K562 (cell line): ENCODE data around the gene PIP4K2A. TPM values are rescaled to one million over a fixed set of nuclear protein-coding genes. Genes with fewer than 3 reads are reported as not detected.
A peak's percentile ranks its signal among the peaks of the same experiment; 100 is the strongest.

Source experiments
- ATAC-seq: fragments of 200-7000 bp; cut with Tn5 transposase; 3 replicates; pipeline ENCODE4 v1.9.1; 2020; ENCODE audit warnings: moderate library complexity
- BruUV-seq: library from RNA; stranded (reverse); fragments of 400-500 nt; replicated peaks from 2 replicates; lab custom pipeline; 2021; lab: Mats Ljungman, UMichigan
- CTCF ChIA-PET: fragments of 300-600 bp; formaldehyde crosslinking; extraction: SDS; loops from one replicate; lab custom pipeline; 2021; ENCODE audit warnings: low intra/inter-chr PET ratio; lab: Yijun Ruan, JAX
- POLR2A ChIA-PET: fragments of 300-600, 350-650 bp; sonication (Branson Sonifier 250); formaldehyde crosslinking; extraction: SDS; loops from one replicate; lab custom pipeline; 2021; ENCODE audit warnings: antibody characterized with exemption, inconsistent platforms; lab: Yijun Ruan, JAX
- DNase-seq, 4 experiments: peaks; one replicate each; pipeline versions ENCODE4 v3.0.0 to v3.0.0-alpha.2; 2011 to 2018; ENCODE audit warnings: low spot score in 3 of 4, mixed read lengths in 3 of 4; ENCODE audit errors: extremely low read depth in 1 of 4
- FAIRE-seq: peaks from 2 replicates; lab custom pipeline; 2011; peaks lifted over from hg19 to GRCh38; lab: Jason Lieb, UNC
- H2AFZ ChIP-seq: 2 replicates; pipeline ENCODE4 v1.6.0; 2011; ENCODE audit warnings: low read depth, low read length, control low read depth, inconsistent platforms
- H3K27ac ChIP-seq: fragments of 200-600 bp; 3 replicates; pipeline ENCODE4 v1.8.0; 2011; ENCODE audit warnings: low read depth, mild to moderate bottlenecking, control low read depth, inconsistent platforms, low read length, moderate library complexity, mixed read lengths; ENCODE audit errors: extremely low read depth
- H3K27me3 ChIP-seq, 2 experiments: fragments of 300-600 bp in 1 of 2; 2 replicates in 1 of 2; 3 replicates in 1 of 2; pipeline versions ENCODE4 v1.6.0 to v1.8.0; 2011; ENCODE audit warnings: inconsistent platforms in 2 of 2, low read length in 2 of 2, mild to moderate bottlenecking in 1 of 2, mixed read lengths in 1 of 2, moderate library complexity in 1 of 2; ENCODE audit not compliant: control insufficient read depth in 2 of 2, insufficient read depth in 2 of 2
- H3K36me3 ChIP-seq: fragments of 300-600 bp; 3 replicates; pipeline ENCODE4 v1.8.0; 2011; ENCODE audit warnings: mild to moderate bottlenecking, low read length, inconsistent platforms; ENCODE audit not compliant: control insufficient read depth, insufficient read depth
- H3K4me1 ChIP-seq, 2 experiments: fragments of 200-600 bp in 1 of 2; replicated peaks in 1 of 2; 2 replicates in 1 of 2; 3 replicates in 1 of 2; pipeline versions ENCODE4 v1.5.1 to v1.8.0; 2011; ENCODE audit warnings: inconsistent platforms in 2 of 2, low read length in 2 of 2, mild to moderate bottlenecking in 1 of 2, mixed read lengths in 1 of 2, moderate library complexity in 1 of 2; ENCODE audit not compliant: control insufficient read depth in 2 of 2, insufficient read depth in 2 of 2
- H3K4me2 ChIP-seq: 2 replicates; pipeline ENCODE4 v1.6.1; 2011; ENCODE audit warnings: low read length, control low read depth, inconsistent platforms, mixed read lengths; ENCODE audit not compliant: insufficient read depth
- H3K4me3 ChIP-seq: fragments of 200-600 bp; sonication (generic), shearing (Covaris generic); 2 replicates; pipeline ENCODE4 v1.5.1; 2016; ENCODE audit warnings: control low read depth, inconsistent platforms
- H3K79me2 ChIP-seq: fragments of 200-600 bp; 3 replicates; pipeline ENCODE4 v1.8.0; 2011; ENCODE audit warnings: low read length, inconsistent platforms; ENCODE audit not compliant: control insufficient read depth, insufficient read depth
- H3K9ac ChIP-seq, 2 experiments: 2 replicates each; pipeline versions ENCODE4 v1.6.0 to v1.6.1; 2011; ENCODE audit warnings: low read depth in 2 of 2, low read length in 2 of 2, control low read depth in 1 of 2, inconsistent platforms in 1 of 2, mild to moderate bottlenecking in 1 of 2, mixed read lengths in 1 of 2; ENCODE audit not compliant: insufficient read depth in 1 of 2
- H3K9me1 ChIP-seq: one replicate; pipeline ENCODE4 v1.6.0; 2011; ENCODE audit warnings: inconsistent platforms, mild to moderate bottlenecking, low read length, moderate library complexity; ENCODE audit not compliant: control insufficient read depth, insufficient read depth
- H3K9me3 ChIP-seq: replicated peaks from 2 replicates; pipeline ENCODE4 v1.5.1; 2011; ENCODE audit warnings: low read depth, low read length, inconsistent platforms; ENCODE audit not compliant: control insufficient read depth, insufficient read depth
- H4K20me1 ChIP-seq: replicated peaks from 2 replicates; pipeline ENCODE4 v1.6.1; 2011; ENCODE audit warnings: low read length, inconsistent platforms, mixed read lengths; ENCODE audit not compliant: control insufficient read depth, insufficient read depth
- BRCA1 ChIP-seq, 2 experiments: fragments of 450-650 bp in 1 of 2; sonication (generic) in 1 of 2; formaldehyde crosslinking in 1 of 2; IDR thresholded peaks; 2 replicates each; pipeline versions ENCODE4 v1.5.0 to v1.6.1; 2017 to 2020; ENCODE audit warnings: mild to moderate bottlenecking in 1 of 2, missing genetic modification reagents in 1 of 2
- KAT8 ChIP-seq: fragments of 450-650 bp; IDR thresholded peaks from 2 replicates; pipeline ENCODE4 v1.6.1; 2016; ENCODE audit warnings: low read depth, mild to moderate bottlenecking
- NCOA6 ChIP-seq: fragments of 450-650 bp; IDR thresholded peaks from 2 replicates; pipeline ENCODE4 v1.6.1; 2017; ENCODE audit warnings: mild to moderate bottlenecking
- NFRKB ChIP-seq: fragments of 450-650 bp; IDR thresholded peaks from 2 replicates; pipeline ENCODE4 v1.6.1; 2016; ENCODE audit warnings: low read depth
- NFXL1 ChIP-seq: fragments of 450-650 bp; formaldehyde crosslinking; IDR thresholded peaks from 2 replicates; pipeline ENCODE4 v1.4.0; 2021; ENCODE audit warnings: mild to moderate bottlenecking
- STAT5B ChIP-seq: fragments of 250-450 bp; sonication (Bioruptor Pico); IDR thresholded peaks from 2 replicates; pipeline ENCODE4 v1.8.0; 2021; ENCODE audit warnings: mild to moderate bottlenecking, inconsistent platforms
- TBL1XR1 ChIP-seq, 2 experiments: IDR thresholded peaks; 2 replicates each; pipeline ENCODE4 v1.6.1; 2012; ENCODE audit warnings: improper control_type of control experiment in 2 of 2, low read length in 2 of 2, mild to moderate bottlenecking in 1 of 2
- VEZF1 ChIP-seq: fragments of 200-800 bp; sonication (Bioruptor generic); IDR thresholded peaks from 2 replicates; pipeline ENCODE4 v1.6.1; 2017; ENCODE audit warnings: missing genetic modification characterization, missing compliant biosample characterization
- ZNF586 ChIP-seq: fragments of 450-650 bp; formaldehyde crosslinking; conservative IDR thresholded peaks from 2 replicates; pipeline ENCODE4 v1.4.0; 2020; ENCODE audit warnings: mild to moderate bottlenecking, moderate library complexity
- ZNF589 ChIP-seq: fragments of 200-800 bp; sonication (Bioruptor generic); IDR thresholded peaks from 2 replicates; pipeline ENCODE4 v1.6.1; 2016; ENCODE audit warnings: low read depth, missing genetic modification characterization, missing compliant biosample characterization
- ZNF740 ChIP-seq, 3 experiments: fragments of 200-800 bp in 1 of 3; sonication (Bioruptor generic) in 1 of 3; sonication (generic) in 1 of 3; formaldehyde crosslinking in 1 of 3; IDR thresholded peaks; 2 replicates each; pipeline versions ENCODE4 v1.6.1 to v1.8.0; 2016 to 2022; ENCODE audit warnings: mild to moderate bottlenecking in 2 of 3, missing compliant biosample characterization in 2 of 3, missing genetic modification characterization in 2 of 3, missing genetic modification reagents in 1 of 3
- WGBS: fragments of 100-300 bp; shearing (Covaris generic); methylation state at CpG from one replicate; pipeline ENCODE4 v1.1.6; 2016; ENCODE audit warnings: low coverage, mixed read lengths; ENCODE audit not compliant: insufficient coverage; ENCODE audit errors: missing lambda C conversion rate; 5-methylcytosine and 5-hydroxymethylcytosine counted together
- in situ Hi-C: fragments of 300-500 bp; cut with MboI; formaldehyde crosslinking; loops from 4 replicates; pipeline ENCODE4 v1.15.0; 2018; ENCODE audit warnings: inconsistent platforms, mixed read lengths
- intact Hi-C: fragments of 100-400 bp; cut with micrococcal nuclease; formaldehyde crosslinking; loops from 2 replicates; pipeline ENCODE4 v1.14.2; 2022
- polyA plus RNA-seq, 8 experiments: library from polyadenylated mRNA; depleted of rRNA in 4 of 8; stranded (reverse) in 5 of 8; unstranded in 3 of 8; fragments of >200 nt; fragmentation: Nextera tagmentation in 2 of 8; fragmentation: Illumina TruSeq in 1 of 8; extraction: Ambion mirVana in 2 of 8; extraction: Trizol in 1 of 8; gene quantifications; 2 replicates each; pipeline versions ENCODE4 v1.2.1 to v1.2.3, GENCODE V29; 2011 to 2014; ENCODE audit warnings: inconsistent platforms in 1 of 8, missing spikeins in 1 of 8
- total RNA-seq, 7 experiments: library from RNA; depleted of rRNA in 6 of 7; stranded (reverse); fragments of >200 nt in 6 of 7; fragmentation: Illumina TruSeq in 2 of 7; extraction: Trizol in 2 of 7; gene quantifications; 2 replicates each; pipeline versions ENCODE4 v1.2.1 to v1.2.3, GENCODE V29; 2011 to 2021; ENCODE audit warnings: low replicate concordance in 1 of 7

The PIP4K2A gene
- total and polyA plus RNA-seq, 9 of the 15 experiments (the other 6 are each of a cell fraction or from before 2014, with no cell fraction given), result 35.6 to 117 (median 71.9) TPM

- intact Hi-C loops, result loop anchor here (5.0 kb wide), 2 partner anchors 37 to 82 kb away; partner anchors contain the start of gene PIP4K2A
- no peaks in the 10 kb centered on the region for H3K9me1 ChIP-seq
- H3K9ac ChIP-seq, result peak overlapping the region in 1 of 2 experiments; percentile 74; a peak in 2 of 4 replicates
- peaks cover 2 to 53% of the 10 kb centered on the region in 2 experiments; a peak in 4 of 5 replicates for H3K4me1 ChIP-seq
- H4K20me1 ChIP-seq, result no peaks in the 10 kb centered on the region
- H3K79me2 ChIP-seq, result peaks cover 100% of the 10 kb centered on the region
- no peaks in the 10 kb centered on the region for H3K9me3 ChIP-seq
- TF ChIP-seq ZNF589 (CRISPR knock-in tag) (peak; percentile 52; the same call in 1 of the 2 replicates), NFRKB (0 out of 2 replicates have a peak, but pooled peaks have one; percentile 22), NCOA6 (0 out of 2 replicates have a peak, but pooled peaks have one; percentile 3), TBL1XR1 (IDR thresholded peaks at IDR 0.05; ENCODE audit: low read length in 2 of 2) (no peak)
- peak overlapping the region; percentile 89 for H3K27ac ChIP-seq
- H3K36me3 ChIP-seq, result peaks cover 3% of the 10 kb centered on the region; the same call in 1 of the 3 replicates
- peak overlapping the region; percentile 77 for H3K4me2 ChIP-seq
- ATAC-seq, result peak; percentile 3
- H3K4me3 ChIP-seq, result no peak overlapping the region
- TSS peak; percentile 23 for BruUV-seq
- H3K27me3 ChIP-seq, result no peaks in the 10 kb centered on the region
- peak overlapping the region; percentile 78; the same call in 1 of the 2 replicates for H2AFZ ChIP-seq
- 26% methylated on average over 4 of the region's 4 CpGs for WGBS
- no peak for FAIRE-seq
- ChIA-PET POLR2A (interaction anchor here (0.6 to 4.3 kb wide), 4 partner anchors 9 to 288 kb away, joined by 3 to 23 read pairs (median 13); no protein-coding TSS in a partner anchor), CTCF (interaction anchor here (0.6 kb wide), 1 partner anchor 638 kb away, joined by 3 read pairs; no protein-coding TSS in a partner anchor)
- in situ Hi-C loops, result no loop called here
- DNase-seq, result peak in 1 of 4 experiments; percentile 35
Measured at GRCh38 chr10:22629852-22630233, 84.5 kb downstream of the PIP4K2A start.

GRCh38 chr10:22629126-22629525 lies 85.3 kb downstream of the PIP4K2A start:
- peaks cover 100% of the 10 kb centered on the region for H3K79me2 ChIP-seq
- H3K27me3 ChIP-seq, result no peaks in the 10 kb centered on the region
- H2AFZ ChIP-seq, result no peak overlapping the region
- DNase-seq, result no peak
- H3K4me3 ChIP-seq, result no peak overlapping the region
- 48% methylated on average over 2 of the region's 2 CpGs for WGBS
- no peaks in the 10 kb centered on the region for H3K9me3 ChIP-seq
- peak overlapping the region in 1 of 2 experiments; percentile 8; a peak in 1 of 4 replicates for H3K9ac ChIP-seq
- BruUV-seq, result no TSS peak
- H3K36me3 ChIP-seq, result peaks cover 3% of the 10 kb centered on the region; the same call in 1 of the 3 replicates
- no peak for FAIRE-seq
- intact Hi-C loops (loop anchor here (5.0 kb wide), 1 partner anchor 38 kb away; no protein-coding TSS in a partner anchor), in situ Hi-C loops (no loop called here)
- ATAC-seq, result no peak
- H3K27ac ChIP-seq, result peak overlapping the region; percentile 89; the same call in 2 of the 3 replicates
- H4K20me1 ChIP-seq, result no peaks in the 10 kb centered on the region
- CTCF ChIA-PET, result interaction anchor here (0.6 kb wide), 1 partner anchor 637 kb away, joined by 3 read pairs; no protein-coding TSS in a partner anchor
- POLR2A ChIA-PET, result interaction anchor here (0.8 to 0.9 kb wide), 2 partner anchors 13 to 28 kb away, joined by 3 read pairs; no protein-coding TSS in a partner anchor
- peaks cover 2 to 53% of the 10 kb centered on the region in 2 experiments; a peak in 4 of 5 replicates for H3K4me1 ChIP-seq
- no peak overlapping the region for H3K4me2 ChIP-seq
- no peaks in the 10 kb centered on the region for H3K9me1 ChIP-seq
- TF ChIP-seq KAT8, result no peak
- no peak for TF ChIP-seq VEZF1
- TF ChIP-seq STAT5B (CRISPR knock-in tag), result no peak
- TF ChIP-seq NFXL1 (CRISPR knock-in tag), result no peak
- TF ChIP-seq BRCA1 (IDR thresholded peaks at IDR 0.05), result no peak
- no peak for TF ChIP-seq BRCA1 (CRISPR knock-in tag; IDR thresholded peaks at IDR 0.05)
- TF ChIP-seq ZNF586 (CRISPR knock-in tag), result no peak
- TF ChIP-seq ZNF740 (CRISPR knock-in tag; IDR thresholded peaks at IDR 0.05), result no peak
- TF ChIP-seq ZNF740 (tag; IDR thresholded peaks at IDR 0.05), result no peak
